A549 treated with GW870086 at 1 μM for 4 hours (cell line): ENCODE measurements around the gene SMIM24. TPM values are rescaled to one million over a fixed set of nuclear protein-coding genes. Genes with fewer than 3 reads are reported as not detected.

Source experiments
- total RNA-seq: library from RNA; stranded (reverse); fragments of 200-300 nt; extraction: Qiagen RNA extraction; gene quantifications from 5 replicates; pipeline ENCODE4 v1.2.3, GENCODE V29; 2022; ENCODE audit warnings: low read depth

The SMIM24 gene
- 0.22 to 1.0 TPM (median 0.44 TPM) in 5 replicates for total RNA-seq

GRCh38 chr19:3480383-3481091, at the start of gene SMIM24:
SMIM24 (minus strand) TSS chr19:3480525; CDS start chr19:3480463, 62 bp downstream.

GRCh38 chr19:3505598-3506383, 25.5 kb upstream of the SMIM24 start, which contains the start of gene FZR1:
FZR1 (plus strand) TSS chr19:3506311; CDS start chr19:3522990, 16,679 bp downstream.

GRCh38 chr19:3500429-3501101, 20.2 kb upstream of the SMIM24 start, which contains the start of gene DOHH:
DOHH (minus strand) TSS chr19:3500674; CDS start chr19:3496814, 3,860 bp downstream.

GRCh38 chr19:3483226-3483628, 2.9 kb upstream of the SMIM24 start, which contains the start of gene SMIM44:
SMIM44 (minus strand) TSS chr19:3483441; CDS start chr19:3483403, 38 bp downstream.

Other genes starting within 250 kb of the SMIM24 start
- gene NFIC, start 113.9 kb downstream of the SMIM24 start, total RNA-seq = 34.2 to 42.9 TPM (median 39.8 TPM) in 5 replicates
- gene SMIM44, start 2.9 kb upstream of the SMIM24 start, total RNA-seq = not detected in 5 replicates
- 13.6 to 18.9 TPM (median 18.0 TPM) in 5 replicates for gene DOHH, start 20.1 kb upstream of the SMIM24 start, total RNA-seq
- gene FZR1, start 25.8 kb upstream of the SMIM24 start, total RNA-seq = 22.7 to 40.0 TPM (median 35.7 TPM) in 5 replicates
- gene TEKTIP1, start 58.6 kb upstream of the SMIM24 start, total RNA-seq = not detected in 5 replicates
- 115 to 157 TPM (median 152 TPM) in 5 replicates for gene MFSD12, start 77.1 kb upstream of the SMIM24 start, total RNA-seq
- gene HMG20B, start 92.4 kb upstream of the SMIM24 start, total RNA-seq = 46.3 to 67.7 TPM (median 63.2 TPM) in 5 replicates
- 0.27 to 0.42 TPM (median 0.31 TPM) in 5 replicates for gene GIPC3, start 105.0 kb upstream of the SMIM24 start, total RNA-seq
- 0.74 to 1.2 TPM (median 0.99 TPM) in 5 replicates for gene TBXA2R, start 126.3 kb upstream of the SMIM24 start, total RNA-seq
- gene CACTIN, start 146.3 kb upstream of the SMIM24 start, total RNA-seq = 12.6 to 19.7 TPM (median 17.5 TPM) in 5 replicates
- 9.9 to 13.2 TPM (median 12.1 TPM) in 5 replicates for gene PIP5K1C, start 219.9 kb upstream of the SMIM24 start, total RNA-seq
- gene TJP3, start 227.9 kb upstream of the SMIM24 start, total RNA-seq = 0.49 to 1.3 TPM (median 0.90 TPM) in 5 replicates